Stomach (tissue), 9 donors: ENCODE results near the gene RTBDN. TPM values are rescaled to one million over a fixed set of nuclear protein-coding genes. Genes with fewer than 3 reads are reported as not detected.

ENCODE experiments used
- DNase-seq, 2 donors: peaks; one replicate each; pipeline versions ENCODE4 v3.0.0 to v3.0.0-alpha.2; 2013 to 2019
- H3K27ac ChIP-seq, 5 donors: fragments of 200-600 bp in 4 of 5; sonication (generic) in 4 of 5; one replicate each; pipeline ENCODE4 v1.5.1; 2013 to 2019; ENCODE audit warnings: mild to moderate bottlenecking in 1 of 5, moderate library complexity in 1 of 5
- H3K27me3 ChIP-seq, 3 donors: fragments of 200-600 bp; sonication (generic); one replicate each; pipeline ENCODE4 v1.5.1; 2017 to 2019; ENCODE audit warnings: mixed run types in 1 of 3
- H3K36me3 ChIP-seq, 4 donors: fragments of 200-600 bp; sonication (generic); 1 replicate in 3 of 4; 2 replicates in 1 of 4; pipeline ENCODE4 v1.5.1; 2016 to 2019
- H3K4me1 ChIP-seq, 4 donors: fragments of 200-600 bp; sonication (generic); one replicate each; pipeline ENCODE4 v1.5.1; 2016 to 2019
- H3K4me3 ChIP-seq, 4 donors: fragments of 200-600 bp; sonication (generic) in 3 of 4; one replicate each; pipeline ENCODE4 v1.5.1; 2016 to 2019; ENCODE audit warnings: mild to moderate bottlenecking in 1 of 4
- H3K9me3 ChIP-seq, 4 donors: fragments of 200-600 bp; sonication (generic); one replicate each; pipeline ENCODE4 v1.5.1; 2016 to 2019
- CTCF ChIP-seq, 7 experiments: fragments of 450-650 bp in 4 of 7; fragments of 200-600 bp in 3 of 7; sonication (generic) in 3 of 7; IDR thresholded peaks; one replicate each; pipeline ENCODE4 v1.5.1; 2016 to 2019; ENCODE audit warnings: antibody characterized with exemption in 7 of 7, control low read depth in 2 of 7, mild to moderate bottlenecking in 1 of 7
- EP300 ChIP-seq: sonication (generic); formaldehyde crosslinking; IDR thresholded peaks from one replicate; pipeline ENCODE4 v1.6.1; 2017; ENCODE audit warnings: antibody characterized with exemption
- POLR2A ChIP-seq, 4 donors: fragments of 450-650 bp; IDR thresholded peaks; one replicate each; pipeline ENCODE4 v1.6.1; 2016; ENCODE audit warnings: antibody characterized with exemption in 4 of 4, control low read depth in 2 of 4, mild to moderate bottlenecking in 1 of 4, moderate library complexity in 1 of 4
- POLR2AphosphoS5 ChIP-seq, 3 donors: sonication (generic); formaldehyde crosslinking; IDR thresholded peaks; one replicate each; pipeline ENCODE4 v1.6.1; 2016; ENCODE audit warnings: antibody characterized with exemption in 3 of 3
- WGBS, 5 donors: extraction: QIAGEN DNeasy Blood & Tissue Kit in 3 of 5; methylation state at CpG; one replicate each; pipeline versions ENCODE4 v1.1.5 to v1.1.7; 2013 to 2018; 5-methylcytosine and 5-hydroxymethylcytosine counted together
- intact Hi-C: fragments of 100-400 bp; cut with DNase I; formaldehyde crosslinking; loops from one replicate; pipeline ENCODE4 v1.15.1; 2023; ENCODE audit warnings: low total_unique reads
- polyA plus RNA-seq, 3 donors: library from polyadenylated mRNA; stranded (reverse); fragments of 200-250 nt; gene quantifications; one replicate each; pipeline ENCODE4 v1.2.3, GENCODE V29; 2013
- total RNA-seq, 5 donors: library from RNA; depleted of rRNA; stranded (reverse); fragments of >200 nt; gene quantifications; one replicate each; pipeline versions ENCODE4 v1.1.0 to v1.2.3, GENCODE V29; 2014 to 2016
- donor health status: healthy with polysubstance abuse.
- donor health status: Bipolar disorder and iron deficiency.
- donor health status: healthy.

RTBDN gene
- total and polyA plus RNA-seq, 8 donors = 0.53 TPM; not detected in 7

DNA sequence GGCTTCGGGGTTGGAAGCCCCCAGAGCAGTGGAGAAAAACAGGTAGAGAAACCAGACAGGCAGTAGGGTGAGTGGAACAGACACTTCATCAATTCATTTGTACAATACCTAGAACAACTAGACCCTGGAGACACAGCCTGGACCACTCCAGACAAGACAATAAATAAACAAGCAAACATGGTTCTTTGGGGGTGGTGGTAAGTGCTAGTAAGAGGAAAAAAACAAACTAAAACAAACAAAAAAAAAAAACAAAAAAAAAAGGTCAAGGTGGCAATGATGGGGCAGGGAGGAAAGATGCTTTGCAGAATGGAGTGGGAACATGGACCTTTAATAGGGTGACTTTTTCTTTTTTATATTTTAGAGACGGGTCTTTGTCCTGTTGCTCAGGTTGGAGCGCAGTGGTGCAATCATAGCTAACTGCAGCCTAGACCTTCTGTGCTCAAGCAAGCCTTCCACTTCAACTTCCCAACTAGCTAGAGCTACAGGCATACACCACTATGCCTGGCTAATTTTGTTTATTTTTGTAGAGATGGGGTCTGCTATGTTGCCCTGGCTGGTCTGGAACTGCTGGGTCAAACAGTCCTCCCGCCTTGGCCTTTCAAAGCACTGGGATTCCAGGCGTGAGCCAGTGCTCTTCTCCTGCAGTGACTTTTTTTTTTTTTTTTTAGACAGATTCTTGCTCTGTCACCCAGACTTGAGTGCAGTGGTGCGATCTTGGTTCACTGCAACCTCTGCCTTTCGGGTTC lies 40.0 kb downstream of the RTBDN start:
- 55 to 66% (median 60%) methylated on average over 7 of the region's 7 CpGs for whole genome bisulfite sequencing, 5 donors
- no peak for TF ChIP-seq CTCF (IDR thresholded peaks at IDR 0.05)
- no peak for TF ChIP-seq EP300
- TF ChIP-seq POLR2A (IDR thresholded peaks at IDR 0.05) = peak in 1 of 4 donors; percentile 27
- TF ChIP-seq POLR2AphosphoS5 (IDR thresholded peaks at IDR 0.05) = peak in 1 of 3 donors; percentile 29

DNA sequence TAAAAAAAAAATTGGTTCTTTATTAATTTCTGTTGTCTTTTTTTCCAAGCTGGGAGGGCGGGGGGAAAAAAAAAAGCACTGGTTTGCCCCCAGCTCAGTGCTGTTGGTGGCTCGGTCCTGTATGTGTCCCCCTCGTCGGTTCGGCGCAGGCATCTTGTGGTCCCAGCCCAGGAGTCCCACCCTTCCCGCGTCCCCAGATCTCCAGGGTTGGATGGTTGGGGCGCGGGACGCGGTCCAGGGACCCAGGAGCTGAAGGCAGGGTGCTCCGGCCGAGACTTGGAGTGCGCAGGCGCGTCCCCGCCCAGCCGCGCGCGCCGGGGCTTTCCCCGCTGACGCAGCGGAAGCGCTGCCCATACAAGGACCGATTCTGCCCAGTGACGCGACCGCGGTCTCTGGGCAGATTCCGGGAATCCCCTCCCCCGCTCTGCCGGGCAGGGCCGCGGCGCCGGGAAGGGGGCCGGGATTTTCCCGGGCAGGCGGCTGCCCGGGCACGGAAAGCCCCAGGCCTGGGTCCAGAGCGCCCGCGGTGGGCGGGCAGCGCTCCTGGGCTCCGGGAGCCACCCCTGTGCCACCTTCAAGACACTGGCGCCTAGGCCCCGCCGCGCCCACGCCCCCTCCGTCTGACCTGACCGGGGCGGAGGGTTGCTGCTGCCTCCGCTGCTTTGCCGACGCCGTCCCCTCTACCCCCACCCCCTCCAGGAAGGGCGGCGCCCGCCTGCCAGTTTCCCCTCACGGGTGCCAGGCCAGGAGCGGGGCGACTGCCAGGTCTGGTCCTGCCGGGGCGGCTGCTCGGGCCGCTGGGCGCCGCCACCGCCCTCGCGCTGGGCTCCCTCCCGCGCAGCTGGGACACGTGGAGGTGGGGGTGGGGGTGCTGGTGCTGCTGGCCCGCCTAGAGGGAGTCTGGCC lies 40.8 kb downstream of the RTBDN start:
- Histone ChIP-seq H3K27ac (peak overlapping the region; percentile 92 to 100 (median 99)), H3K27me3 (no peaks in the 10 kb centered on the region), H3K36me3 (peaks cover 0 to 17% (median 15%) of the 10 kb centered on the region in 4 donors), H3K9me3 (no peaks in the 10 kb centered on the region), H3K4me1 (peaks cover 38 to 48% (median 45%) of the 10 kb centered on the region in 4 donors), H3K4me3 (peak overlapping the region; percentile 79 to 93 (median 86))
- peak; percentile 95 for TF ChIP-seq EP300
- peak; percentile 86 to 99 (median 97) for TF ChIP-seq POLR2AphosphoS5 (IDR thresholded peaks at IDR 0.05)
- TF ChIP-seq CTCF (IDR thresholded peaks at IDR 0.05) = peak in 1 of 7 experiments; percentile 12
- TF ChIP-seq POLR2A (IDR thresholded peaks at IDR 0.05) = peak in 2 of 4 donors; percentile 56 to 80
- intact Hi-C loops = no loop called here
- 0 to 1% (median 0%) methylated on average over 26 to 81 of the region's 81 CpGs for WGBS, 5 donors
- peak; percentile 95 to 99 for DNase-seq

More for the DNA sequence above, 40.0 kb downstream of the RTBDN start:
- peak in 1 of 2 donors; percentile 40 for DNase-seq
- Histone ChIP-seq H3K36me3 (peaks cover 6 to 26% (median 23%) of the 10 kb centered on the region in 4 donors), H3K4me3 (peak overlapping the region; percentile 79 to 93 (median 86)), H3K27ac (peak overlapping the region; percentile 92 to 100 (median 99)), H3K9me3 (no peaks in the 10 kb centered on the region), H3K4me1 (peaks cover 29 to 42% (median 37%) of the 10 kb centered on the region in 4 donors), H3K27me3 (no peaks in the 10 kb centered on the region)
- intact Hi-C loops = no loop called here

DNA sequence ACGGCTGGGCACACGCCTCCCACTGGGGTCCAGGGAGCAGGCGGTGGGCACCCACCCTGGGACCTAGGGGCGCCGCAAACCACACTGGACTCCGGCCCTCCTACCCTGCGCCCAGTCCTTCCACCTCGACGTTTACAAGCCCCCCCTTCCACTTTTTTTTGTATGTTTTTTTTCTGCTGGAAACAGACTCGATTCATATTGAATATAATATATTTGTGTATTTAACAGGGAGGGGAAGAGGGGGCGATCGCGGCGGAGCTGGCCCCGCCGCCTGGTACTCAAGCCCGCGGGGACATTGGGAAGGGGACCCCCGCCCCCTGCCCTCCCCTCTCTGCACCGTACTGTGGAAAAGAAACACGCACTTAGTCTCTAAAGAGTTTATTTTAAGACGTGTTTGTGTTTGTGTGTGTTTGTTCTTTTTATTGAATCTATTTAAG lies 41.5 kb downstream of the RTBDN start:
- TF ChIP-seq EP300 (no peak), POLR2AphosphoS5 (IDR thresholded peaks at IDR 0.05) (peak in 1 of 3 donors; percentile 74), CTCF (IDR thresholded peaks at IDR 0.05) (no peak), POLR2A (IDR thresholded peaks at IDR 0.05) (peak in 1 of 4 donors; percentile 7)
- intact Hi-C loops = no loop called here
- Histone ChIP-seq H3K27me3 (no peaks in the 10 kb centered on the region), H3K27ac (peak overlapping the region; percentile 92 to 100 (median 99)), H3K4me3 (peak overlapping the region; percentile 79 to 93 (median 86)), H3K9me3 (no peaks in the 10 kb centered on the region), H3K4me1 (peaks cover 44 to 55% (median 52%) of the 10 kb centered on the region in 4 donors), H3K36me3 (peaks cover 0 to 11% (median 8%) of the 10 kb centered on the region in 4 donors)
- DNase-seq = no peak
- 0 to 1% (median 0%) methylated on average over 22 of the region's 22 CpGs for WGBS, 5 donors
